ENCODE measurements around the gene PDE8A. TPM values are rescaled to one million over a fixed set of nuclear protein-coding genes. Genes with fewer than 3 reads are reported as not detected.

The PDE8A gene
- total and polyA plus RNA-seq, 10 of the 15 experiments (the other 5 are each of a cell fraction or from before 2014, with no cell fraction given): 6.7 to 69.2 (median 27.2) TPM

DNA sequence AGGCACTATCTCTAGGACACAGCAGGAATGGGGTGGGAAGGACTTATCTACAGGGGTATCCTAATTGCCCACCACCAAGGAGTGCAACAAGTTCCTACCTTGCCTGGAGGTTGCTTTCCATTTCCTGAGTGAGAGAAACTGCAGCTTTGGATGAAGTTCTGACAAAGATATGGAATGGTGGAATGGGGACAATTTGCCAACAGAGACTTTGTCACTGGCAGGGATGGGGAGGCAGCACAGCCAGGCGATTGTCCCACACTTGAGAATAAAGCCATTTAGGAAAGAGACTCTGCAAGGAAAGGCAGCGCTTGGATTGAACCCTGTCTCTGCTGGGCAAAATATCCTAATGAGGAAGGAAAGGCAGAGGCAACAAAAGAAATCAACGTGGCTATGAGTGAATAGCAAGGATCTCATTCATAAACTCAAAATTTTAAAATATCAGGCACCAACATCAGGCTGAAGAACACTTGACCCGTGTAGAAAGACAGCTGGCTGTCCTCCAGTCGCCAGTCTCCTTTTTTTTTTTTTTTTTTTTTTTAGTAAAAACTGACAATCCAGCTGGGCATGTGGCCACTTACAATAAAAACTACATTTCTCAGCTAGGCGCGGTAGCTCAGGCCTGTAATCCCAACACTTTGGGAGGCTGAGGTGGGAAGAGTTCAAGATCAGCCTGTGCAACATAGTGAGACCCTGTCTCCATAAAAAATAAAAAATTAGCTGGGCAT lies 31.6 kb upstream of the PDE8A start:
- no TSS peak for BruUV-seq (replicated peaks)
- no peak overlapping the region for H3K27ac ChIP-seq (ENCODE audit: control insufficient read depth, insufficient read depth)
- H3K4me1 ChIP-seq (ENCODE audit: control insufficient read depth, insufficient read depth, low read length): no peaks in the 10 kb centered on the region
- TF ChIP-seq RELA (IDR thresholded peaks at IDR 0.05; ENCODE audit: borderline replicate concordance, partially characterized antibody): no peak
- TF ChIP-seq CBFB (IDR thresholded peaks at IDR 0.05; ENCODE audit: low read depth): no peak
- no peak for TF ChIP-seq REST (IDR thresholded peaks at IDR 0.05; ENCODE audit: low read depth, low read length)
- TF ChIP-seq SREBF1 (IDR thresholded peaks at IDR 0.05; ENCODE audit: low read length): no peak
- POLR2A ChIA-PET: no interaction called here
- CTCF ChIA-PET: interaction anchor here (2.2 kb wide), 1 partner anchor 94 kb away, joined by 8 read pairs; no protein-coding TSS in a partner anchor
- ATAC-seq (no peak), FAIRE-seq (no peak), DNase-seq (ENCODE audit: low read depth, low spot score) (no peak)
- H3K36me3 ChIP-seq (ENCODE audit: control insufficient read depth in 2 of 2, insufficient read depth in 2 of 2, low read length in 1 of 2): no peaks in the 10 kb centered on the region
- no peaks in the 10 kb centered on the region for H3K27me3 ChIP-seq (replicated peaks in 1 of 2; ENCODE audit: control insufficient read depth in 2 of 2, insufficient read depth in 2 of 2, low read length in 1 of 2)
- SMC1A ChIA-PET (ENCODE audit: uncharacterized antibody, unreplicated experiment): interaction anchor here (1.2 to 2.4 kb wide), 2 partner anchors 59 to 95 kb away, joined by 3 to 10 read pairs; no protein-coding TSS in a partner anchor
- no peak overlapping the region for H2AFZ ChIP-seq (ENCODE audit: control insufficient read depth, low read depth, low read length)
- WGBS (ENCODE audit: insufficient coverage, insufficient replicate concordance, low lambda C conversion rate, missing lambda C conversion rate): 38% methylated on average over 7 of the region's 7 CpGs
- no peaks in the 10 kb centered on the region for H4K20me1 ChIP-seq (ENCODE audit: control insufficient read depth, insufficient read depth)
- no peaks in the 10 kb centered on the region for H3K79me2 ChIP-seq (ENCODE audit: control insufficient read depth, insufficient read depth, low read length)
- no peak overlapping the region for H3K4me2 ChIP-seq (ENCODE audit: control insufficient read depth, insufficient read depth)
- H3K9ac ChIP-seq (ENCODE audit: control insufficient read depth, insufficient read depth, low read length): no peak overlapping the region
- no peak overlapping the region for H3K4me3 ChIP-seq
- intact Hi-C loops (cut with micrococcal nuclease; ENCODE audit: unreplicated experiment) (no loop called here), in situ Hi-C loops (cut with MboI) (no loop called here)
- H3K9me3 ChIP-seq (replicated peaks; ENCODE audit: control insufficient read depth, insufficient read depth, low read length): no peaks in the 10 kb centered on the region
- RAD21 ChIA-PET (ENCODE audit: unreplicated experiment): no interaction called here
